Stromal cell of bone marrow (primary cell): ENCODE data around the gene ADAMTS18.

Experiments used
- DNase-seq: peaks from one replicate; pipeline ENCODE4 v3.0.0-alpha.2; 2012; ENCODE audit warnings: low read depth

Gene ADAMTS18

DNA sequence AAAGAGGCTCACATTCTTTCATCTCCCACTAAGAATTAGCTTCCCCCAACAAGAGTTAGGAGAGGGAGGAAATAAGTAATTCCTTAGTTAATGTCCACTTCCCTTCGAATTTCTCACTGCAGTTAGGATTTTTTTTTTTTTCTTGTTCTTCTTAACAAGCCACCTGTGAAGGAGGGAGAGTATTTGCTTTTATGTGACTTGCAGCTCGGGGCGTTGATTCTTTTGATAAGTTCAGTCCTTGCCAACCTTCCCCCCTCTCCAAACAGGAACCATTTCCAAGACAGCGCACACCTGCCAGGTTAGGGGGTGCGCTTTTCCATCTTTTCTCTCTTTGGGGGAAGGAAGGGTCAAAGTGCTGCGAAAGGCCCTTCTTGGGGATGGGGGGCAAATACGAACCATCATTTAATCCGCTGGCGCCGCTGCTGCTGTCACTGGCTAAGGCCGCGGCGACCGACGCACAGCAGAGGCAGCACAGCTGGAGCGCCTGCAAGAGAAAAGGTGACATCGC, 758 bp downstream of the ADAMTS18 start:
- DNase-seq: no peak

DNA sequence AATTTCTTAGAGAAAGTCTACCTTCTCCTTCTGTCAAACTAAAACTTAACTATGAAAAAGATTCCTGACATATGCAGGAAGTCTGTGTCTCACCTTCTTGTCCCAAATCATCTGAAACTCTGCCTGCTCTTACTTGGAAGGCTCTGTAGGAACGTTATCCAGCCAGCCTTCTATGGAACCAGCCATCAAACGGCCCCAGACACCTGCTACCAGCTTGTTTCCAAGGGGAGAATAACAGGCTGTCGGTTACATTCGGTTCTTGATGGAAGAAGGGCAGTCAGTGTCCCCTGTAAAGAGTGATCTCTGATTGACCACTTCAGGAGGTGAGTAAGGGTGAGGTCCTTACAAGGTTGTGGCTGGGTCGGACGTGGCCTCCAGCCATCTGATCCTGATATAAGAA, 1.7 kb downstream of the ADAMTS18 start:
- DNase-seq: no peak

DNA sequence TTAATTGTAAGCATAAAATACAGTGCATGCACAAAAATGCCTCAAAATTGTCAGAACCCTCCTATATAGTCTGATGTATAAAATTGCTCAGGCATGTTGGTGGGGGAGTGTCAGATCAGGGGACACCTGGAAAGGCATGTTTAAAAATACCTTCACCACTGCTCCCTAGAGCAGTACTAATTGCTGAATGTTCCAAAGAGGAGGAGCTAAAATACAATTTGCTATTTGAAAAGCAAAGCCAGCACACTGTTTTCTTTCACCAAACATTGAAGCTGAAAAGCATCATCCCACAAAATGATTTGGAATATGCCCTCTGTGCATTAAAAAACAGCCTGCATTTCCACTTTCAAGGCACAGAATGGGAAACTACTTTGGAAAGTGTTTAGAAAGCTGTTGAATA, 2.6 kb downstream of the ADAMTS18 start:
- no peak for DNase-seq

DNA sequence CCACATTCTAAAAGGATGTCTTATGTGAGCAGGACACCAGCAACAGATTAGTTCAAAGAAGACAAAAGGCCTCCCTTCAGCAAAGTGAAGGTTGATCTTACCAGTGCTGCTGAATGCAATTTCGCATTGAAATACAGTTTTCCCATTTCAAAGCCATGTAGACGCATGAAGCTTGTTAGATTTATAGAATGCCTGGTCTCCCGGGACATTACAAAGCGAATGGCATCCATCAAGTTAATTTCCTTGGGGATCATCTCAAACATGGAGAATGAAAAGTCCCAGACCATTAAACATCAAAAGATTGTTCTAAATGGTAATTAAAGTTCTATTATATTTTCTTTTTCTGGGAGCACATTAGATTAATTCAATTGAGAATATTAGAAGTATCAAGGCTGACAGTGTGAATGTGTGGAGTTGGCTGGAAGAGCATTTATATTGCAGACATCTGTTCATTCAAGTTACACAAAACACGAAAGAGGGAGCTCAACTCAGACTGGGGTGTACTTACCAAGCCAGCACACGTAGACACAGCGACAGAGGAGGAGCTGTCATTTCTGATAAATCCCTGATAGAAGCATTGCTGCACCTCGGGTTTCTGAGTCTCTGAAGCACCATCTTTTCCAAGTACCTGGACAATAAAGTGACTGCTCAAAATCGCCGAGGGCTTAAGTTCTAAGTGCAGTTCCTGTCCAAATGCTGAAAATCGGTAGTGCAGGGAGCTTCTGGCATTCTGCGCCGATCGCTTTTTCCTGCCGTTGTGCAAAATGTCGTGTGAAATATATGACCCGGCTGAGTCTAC, 3.8 kb downstream of the ADAMTS18 start:
- no peak for DNase-seq

DNA sequence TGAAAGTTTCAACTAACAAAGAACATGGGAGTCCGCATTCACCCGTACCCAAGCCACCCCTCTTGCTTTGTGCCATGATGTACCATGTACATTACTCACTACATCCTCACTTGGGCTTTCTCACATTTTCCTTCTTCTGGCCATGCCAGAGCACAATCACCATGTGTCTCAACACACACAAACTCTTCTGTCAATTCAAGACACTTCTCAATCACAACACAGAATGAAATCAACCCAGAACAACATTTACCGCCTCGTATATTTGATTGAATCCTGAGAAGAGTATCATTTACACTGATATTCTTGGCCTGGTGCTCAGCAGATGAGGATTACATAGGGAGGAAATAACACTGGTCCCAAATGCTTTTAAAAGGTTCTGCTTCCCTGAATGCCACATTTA, 4.5 kb downstream of the ADAMTS18 start:
- no peak for DNase-seq

DNA sequence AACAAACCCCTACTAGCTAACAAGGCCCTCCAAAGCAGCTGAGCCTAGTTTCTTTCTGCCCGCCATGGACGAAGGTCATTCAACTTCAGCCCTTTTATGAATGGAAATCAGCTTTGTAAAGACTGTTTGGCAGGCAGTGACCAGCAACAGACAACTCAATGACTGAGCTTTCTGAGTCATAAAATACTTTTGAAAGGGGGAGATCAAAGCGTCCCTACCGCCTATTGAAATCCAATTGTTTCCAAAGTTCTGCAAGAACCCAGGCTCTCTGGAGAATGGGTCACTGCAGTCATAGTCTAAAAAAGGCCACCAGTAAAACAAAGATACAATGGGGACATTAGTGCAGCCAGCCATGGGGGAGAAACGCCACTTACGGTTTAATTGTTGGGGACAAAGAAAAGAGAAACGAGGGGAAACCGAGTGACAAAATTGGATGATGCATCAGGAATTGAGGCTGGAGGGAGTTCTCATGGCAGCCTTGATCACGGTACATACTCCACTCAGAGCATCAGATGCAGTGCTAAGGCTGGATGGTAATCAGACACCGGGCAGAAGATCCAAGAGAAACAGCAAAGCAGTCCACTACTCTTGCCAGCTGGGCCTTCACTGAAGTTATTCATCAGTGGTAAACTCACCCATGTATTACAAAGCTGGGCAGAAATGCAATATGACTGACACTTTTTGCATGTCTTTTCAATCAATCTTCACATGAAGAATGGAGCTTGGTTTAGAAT, 9.8 kb downstream of the ADAMTS18 start:
- peak; percentile 41 for DNase-seq

DNA sequence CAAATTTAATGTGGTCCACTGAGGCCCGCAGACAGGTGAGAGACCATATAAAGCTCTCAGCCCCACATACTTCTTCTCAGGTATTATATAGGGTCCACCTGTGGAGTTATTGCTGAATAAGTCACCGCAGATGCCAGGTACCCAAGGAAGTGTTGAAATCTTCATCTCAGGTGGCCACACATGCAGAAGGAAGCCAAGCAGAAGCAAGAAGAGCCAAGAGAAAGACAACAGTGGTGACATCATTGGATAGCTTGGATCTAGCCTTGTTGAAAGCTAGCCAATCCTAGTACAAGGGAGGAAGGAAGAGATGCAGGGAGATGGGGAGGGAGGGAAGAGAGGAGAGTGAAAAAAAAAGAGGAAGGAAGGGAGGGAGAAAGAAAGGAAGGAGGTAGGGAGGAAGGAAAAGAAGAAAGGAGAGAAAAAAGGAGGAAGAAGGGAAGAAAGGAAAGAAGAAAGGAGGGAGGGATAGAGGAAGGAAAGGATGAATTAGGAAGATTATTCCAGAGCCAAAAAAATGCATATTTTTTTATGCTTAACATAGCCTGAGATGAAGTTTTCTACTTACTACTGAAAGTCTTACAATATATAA, 12.5 kb downstream of the ADAMTS18 start:
- no peak for DNase-seq

DNA sequence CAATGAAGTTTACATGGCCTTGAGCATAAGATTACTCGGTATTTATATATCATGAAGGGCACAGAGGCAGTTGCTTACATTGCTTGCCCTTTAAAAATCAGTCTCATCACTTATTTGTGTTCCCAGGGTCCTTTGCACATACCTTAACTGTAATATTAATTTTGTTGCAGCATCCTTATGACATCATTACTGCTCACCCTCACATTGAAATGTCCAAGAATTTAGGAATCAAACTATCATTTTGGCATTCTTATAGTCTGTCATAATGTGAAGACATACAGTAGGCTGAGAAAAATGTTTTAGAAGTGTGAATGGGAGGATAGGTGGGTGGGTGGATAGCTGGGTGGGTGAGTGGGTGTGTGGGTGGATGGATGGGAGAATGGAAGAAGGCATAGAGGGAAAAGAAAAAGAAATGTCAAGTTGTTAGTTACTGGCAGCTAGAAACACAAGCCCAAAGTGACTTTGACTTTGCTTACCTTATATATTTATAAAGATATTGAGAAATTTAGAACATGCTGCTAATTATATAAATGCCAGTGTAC, 17.8 kb downstream of the ADAMTS18 start:
- DNase-seq: no peak

DNA sequence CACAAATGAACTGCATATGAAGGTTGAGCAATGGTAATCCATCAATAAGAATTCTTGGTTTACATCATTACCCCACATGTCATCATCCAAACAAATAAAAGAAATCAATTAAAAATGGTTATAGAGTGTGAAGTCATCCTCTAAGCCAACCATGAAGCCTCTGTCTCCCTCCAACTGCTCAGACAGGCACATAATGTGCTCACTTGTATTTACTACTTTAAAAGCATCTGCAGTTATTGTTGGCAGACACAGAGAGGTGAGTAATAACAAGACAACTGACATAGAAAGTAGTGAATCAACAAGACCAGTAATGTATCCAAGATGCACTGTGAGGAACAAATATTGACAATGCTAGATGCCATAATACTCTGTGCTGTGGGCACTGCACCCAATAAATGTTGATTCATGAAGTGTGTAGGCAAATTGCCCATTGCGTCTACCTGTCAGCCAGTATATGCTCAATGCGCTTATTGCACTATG, 20.0 kb downstream of the ADAMTS18 start:
- no peak for DNase-seq

DNA sequence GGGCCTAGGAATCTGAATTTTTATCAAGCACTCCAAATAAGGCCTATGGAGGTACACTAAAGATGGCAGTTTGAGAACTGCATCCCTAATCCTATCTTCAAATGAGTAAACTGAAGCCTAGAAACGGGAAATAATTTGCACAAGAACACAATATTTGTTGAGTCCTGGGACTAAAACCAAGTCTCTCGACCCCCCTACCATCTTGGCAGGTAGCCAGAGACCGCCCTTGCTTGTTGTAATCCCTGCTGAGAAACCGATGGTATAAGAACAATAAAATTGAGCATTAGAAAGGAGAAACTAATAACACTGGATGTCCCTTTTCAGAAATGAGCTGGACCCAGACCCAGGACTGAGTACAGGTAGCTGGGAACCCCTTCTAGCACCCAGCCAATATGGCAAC, 24.4 kb downstream of the ADAMTS18 start:
- DNase-seq: no peak

DNA sequence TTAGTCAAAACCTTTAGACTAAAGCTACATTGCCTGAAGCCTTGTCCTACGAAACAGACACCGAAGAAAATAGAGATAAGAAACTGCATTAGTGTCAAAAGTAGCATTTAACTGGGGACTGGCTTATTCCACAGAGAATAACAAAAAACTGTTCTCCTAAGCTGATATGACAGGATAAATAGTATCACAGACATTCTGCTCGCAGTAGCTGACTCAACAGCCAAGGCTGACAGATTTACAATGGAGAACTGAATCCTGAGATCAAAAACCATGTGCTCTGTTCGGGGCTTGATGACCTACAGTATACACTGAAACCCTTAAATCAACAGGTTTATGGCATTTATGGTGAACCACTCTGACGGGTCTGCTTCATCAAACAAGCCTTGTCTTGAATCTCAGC, 25.5 kb downstream of the ADAMTS18 start:
- no peak for DNase-seq

DNA sequence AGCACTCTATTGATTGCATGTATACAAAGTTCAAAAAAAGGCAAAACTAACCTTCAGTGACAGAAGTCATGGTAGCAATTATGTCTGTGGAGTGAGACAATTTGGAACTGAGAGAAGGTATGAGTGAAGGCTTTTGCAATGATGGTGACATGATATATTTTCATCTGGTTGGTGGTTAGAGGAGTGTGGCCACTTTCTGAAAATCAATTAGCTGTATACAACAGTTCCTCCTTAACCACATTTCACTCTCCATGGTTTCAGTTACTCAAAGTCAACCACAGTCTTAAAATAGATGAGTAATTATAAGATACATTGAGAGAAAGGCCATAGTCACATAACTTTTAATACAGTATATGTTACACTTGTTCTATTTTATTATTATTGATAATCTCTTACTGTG, 26.2 kb downstream of the ADAMTS18 start:
- DNase-seq: no peak

DNA sequence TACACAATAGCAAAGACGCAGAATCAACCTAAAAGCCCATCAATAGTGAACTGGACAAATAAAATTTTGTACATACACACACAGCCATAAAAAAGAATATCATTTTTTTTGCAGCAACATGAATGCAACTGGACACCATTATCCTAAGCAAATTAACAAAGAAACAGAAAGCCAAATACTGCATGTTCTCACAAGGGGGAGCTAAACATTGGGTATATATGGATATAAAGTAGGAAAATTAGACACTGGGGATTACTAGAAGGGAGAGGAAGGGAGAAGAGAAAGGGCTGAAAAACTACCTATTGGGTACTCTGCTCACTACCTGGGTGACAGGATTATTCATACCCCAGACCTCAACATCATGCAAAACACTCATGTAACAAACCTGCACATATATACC, 28.2 kb downstream of the ADAMTS18 start:
- DNase-seq: no peak

DNA sequence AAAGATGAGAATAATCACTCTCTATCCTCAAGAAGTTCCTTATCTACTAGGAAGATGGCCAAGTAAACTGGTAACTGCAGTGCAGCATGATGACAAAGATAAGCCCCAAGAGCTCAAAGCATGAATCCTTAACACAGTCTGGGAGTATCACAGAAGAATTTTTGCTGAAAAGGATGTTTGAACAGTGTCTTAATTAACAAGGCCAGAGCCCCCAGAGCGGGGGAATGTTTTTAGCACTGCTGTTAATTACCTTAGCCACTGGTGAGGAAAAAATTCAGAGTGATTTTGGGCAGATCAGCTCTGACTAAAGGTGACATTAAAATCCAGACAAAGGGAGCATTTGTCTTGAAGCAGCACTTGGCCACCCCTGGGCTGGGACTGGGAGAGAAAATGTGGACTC, 30.1 kb downstream of the ADAMTS18 start:
- DNase-seq: no peak

DNA sequence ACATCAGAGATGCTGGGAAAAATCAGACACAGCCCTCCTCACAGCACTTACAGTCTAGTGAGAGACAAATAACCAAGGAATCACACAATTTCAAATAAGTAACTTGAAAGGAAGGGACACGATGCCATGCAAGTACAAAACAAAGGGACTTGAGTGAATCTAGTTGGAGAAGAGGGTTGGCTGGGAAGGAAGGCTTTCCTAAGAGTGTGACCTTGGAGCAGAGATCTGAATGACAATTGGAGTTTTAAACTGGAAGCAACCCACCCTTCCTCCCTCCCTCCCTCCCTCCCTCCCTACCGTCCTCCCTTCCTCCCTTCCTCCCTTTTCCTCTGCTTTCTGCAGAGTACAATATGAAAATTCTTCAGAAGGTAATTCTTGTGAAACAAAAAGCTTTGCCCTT, 31.1 kb downstream of the ADAMTS18 start:
- DNase-seq: no peak

DNA sequence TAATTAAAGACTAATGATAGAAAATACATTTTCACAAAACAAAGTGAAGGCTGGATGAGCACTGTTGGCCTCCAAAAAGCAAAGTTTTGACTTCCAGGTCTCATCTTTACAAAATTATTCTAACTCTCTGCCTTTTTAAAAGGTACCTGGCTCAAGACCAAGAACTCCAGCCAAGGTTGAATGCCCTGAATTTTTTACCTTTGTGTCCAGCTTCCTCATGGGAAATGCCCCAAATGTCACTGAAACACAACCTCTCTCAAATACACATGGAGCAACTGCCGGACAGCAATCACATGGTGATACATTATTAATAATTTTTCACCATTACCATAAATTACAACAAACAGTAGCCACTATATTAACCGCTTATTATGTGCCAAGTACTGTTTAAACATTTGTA, 32.2 kb downstream of the ADAMTS18 start:
- no peak for DNase-seq

DNA sequence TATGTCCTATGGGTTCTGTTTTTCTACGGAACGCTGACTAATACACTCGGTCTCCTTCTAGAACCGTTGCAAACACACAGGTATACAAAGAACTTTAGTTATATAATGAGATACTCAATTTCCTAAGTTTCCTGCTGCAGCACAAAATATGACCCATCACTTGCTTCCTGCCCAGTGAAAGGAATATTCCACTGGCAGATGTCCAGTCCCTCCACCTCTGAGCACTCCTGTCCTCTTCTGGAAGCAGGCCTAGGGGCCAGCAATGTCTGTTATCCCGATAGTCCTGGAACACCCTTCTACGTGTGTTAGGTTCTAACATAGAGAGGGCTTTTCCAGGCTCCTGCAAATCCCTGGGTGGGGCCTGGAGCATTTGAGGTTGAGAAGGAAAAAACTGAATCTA, 32.7 kb downstream of the ADAMTS18 start:
- no peak for DNase-seq

DNA sequence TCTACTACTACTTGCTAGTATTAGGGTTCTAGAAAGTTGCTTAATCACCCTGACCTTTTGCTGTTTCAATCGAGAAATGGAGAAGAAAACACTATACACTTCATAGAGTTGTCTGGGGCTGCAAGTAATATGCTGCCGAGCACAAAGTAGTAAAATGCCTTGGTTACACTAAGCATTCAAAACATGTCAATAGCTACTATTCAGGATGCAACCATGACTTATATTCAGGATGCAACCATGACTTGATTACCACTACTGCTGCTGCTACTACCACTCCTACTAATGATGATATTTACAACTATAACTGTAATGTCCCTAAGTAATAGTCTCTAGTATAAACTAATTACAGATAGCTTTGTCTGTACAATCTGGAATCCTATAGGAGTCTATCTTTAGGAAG, 35.3 kb downstream of the ADAMTS18 start:
- no peak for DNase-seq

DNA sequence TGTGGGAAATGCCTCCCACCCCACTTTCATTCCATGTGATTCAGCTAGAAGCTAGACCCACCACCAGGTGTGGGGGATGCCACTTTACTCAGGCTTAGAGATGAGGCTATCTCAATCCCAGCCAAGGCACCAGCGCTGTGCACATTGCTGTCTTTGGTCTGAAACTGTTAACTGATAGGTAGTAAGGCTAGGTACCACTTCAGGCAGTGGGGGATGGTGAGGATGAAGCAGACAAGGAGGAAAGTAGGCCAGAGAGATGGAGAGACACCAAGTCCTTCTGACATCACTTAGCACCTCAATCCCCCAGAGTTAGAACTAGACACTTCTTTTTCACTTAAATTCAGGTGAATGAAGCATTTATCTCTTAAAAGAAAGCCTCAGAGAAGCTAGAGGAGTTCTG, 35.8 kb downstream of the ADAMTS18 start:
- no peak for DNase-seq

DNA sequence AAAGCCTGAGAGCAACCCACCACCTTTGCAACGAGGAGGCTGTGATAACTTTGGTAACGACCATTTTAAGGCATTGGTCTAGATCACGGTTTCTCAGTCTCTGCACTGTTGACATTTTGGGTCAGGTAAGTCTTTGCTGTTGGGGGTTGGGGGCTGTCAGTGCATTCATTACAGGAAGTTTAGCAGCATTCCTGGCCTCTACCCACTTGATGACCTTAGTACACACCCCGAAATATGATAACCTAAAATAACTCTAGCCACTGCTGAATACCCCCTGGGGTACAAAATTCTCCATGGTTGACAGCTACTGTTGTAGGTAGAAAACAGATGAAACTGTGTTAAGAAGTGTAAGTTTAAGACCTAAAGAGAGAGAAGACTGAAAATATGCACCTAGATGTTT, 36.3 kb downstream of the ADAMTS18 start:
- no peak for DNase-seq

DNA sequence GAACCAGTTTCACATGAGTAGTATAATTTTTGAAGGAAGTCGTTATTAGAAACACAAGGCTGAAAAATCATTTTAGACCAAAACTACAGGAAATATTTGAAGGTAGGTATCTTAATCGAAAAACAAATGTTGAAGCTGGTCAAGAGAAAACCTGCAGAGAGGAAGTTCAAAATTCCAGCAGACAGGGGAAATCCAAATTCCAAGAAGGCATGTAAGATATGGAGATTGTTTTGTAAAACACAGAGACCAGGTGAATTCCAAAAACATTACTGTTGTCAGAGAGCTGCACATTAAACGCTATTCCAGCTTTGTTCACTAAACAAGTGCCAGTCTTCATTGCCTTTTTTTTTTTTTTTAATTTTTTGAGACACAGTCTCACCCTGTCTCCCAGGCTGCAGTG, 38.4 kb downstream of the ADAMTS18 start:
- DNase-seq: no peak

DNA sequence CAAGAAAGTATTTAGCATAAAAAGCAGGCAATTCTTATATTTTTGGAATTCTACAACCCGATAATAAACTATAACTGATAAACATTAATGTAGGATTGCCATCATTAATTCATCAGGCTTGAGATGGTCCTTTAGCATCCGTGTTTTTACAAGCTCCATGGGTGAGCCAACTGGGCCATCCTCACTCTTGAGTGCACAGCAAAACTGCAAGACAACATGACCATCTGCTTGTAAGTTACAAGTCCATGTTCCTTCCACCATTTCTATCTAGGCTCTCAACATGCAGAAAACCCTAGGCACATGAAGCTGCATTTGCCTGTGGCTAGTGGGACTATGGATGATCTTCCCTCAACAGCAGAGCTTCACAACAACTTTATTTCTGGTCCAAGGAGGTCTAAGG, 40.1 kb downstream of the ADAMTS18 start:
- DNase-seq: no peak

DNA sequence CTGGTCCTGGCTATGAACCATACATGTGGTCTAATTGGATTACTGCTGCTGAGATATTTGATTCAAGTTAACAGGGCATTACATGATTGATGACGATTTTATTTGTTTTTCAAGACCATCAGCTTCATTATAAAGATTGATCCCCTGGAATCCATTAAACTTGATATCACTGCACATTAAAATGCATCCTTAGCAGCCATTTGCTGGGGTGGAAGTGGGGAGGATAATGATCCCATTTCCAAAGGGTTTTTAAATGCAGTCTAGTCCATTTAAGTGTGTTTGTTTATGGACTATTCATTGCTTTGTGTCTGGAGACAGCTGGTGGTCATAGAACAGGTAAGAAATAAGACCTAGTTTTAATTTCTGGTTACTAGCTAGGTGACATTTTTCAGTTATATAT, 40.9 kb downstream of the ADAMTS18 start:
- no peak for DNase-seq
